Epithelial cell of umbilical artery (primary cell): ENCODE data around the gene FOS. TPM values are rescaled to one million over a fixed set of nuclear protein-coding genes. Genes with fewer than 3 reads are reported as not detected.

Source experiments
- total RNA-seq: library from RNA; depleted of rRNA; stranded (reverse); fragments of >200 nt; gene quantifications from 2 replicates; pipeline ENCODE4 v1.2.3, GENCODE V29; 2014

The FOS gene
- total RNA-seq: 3.2 and 4.9 TPM in 2 replicates

DNA sequence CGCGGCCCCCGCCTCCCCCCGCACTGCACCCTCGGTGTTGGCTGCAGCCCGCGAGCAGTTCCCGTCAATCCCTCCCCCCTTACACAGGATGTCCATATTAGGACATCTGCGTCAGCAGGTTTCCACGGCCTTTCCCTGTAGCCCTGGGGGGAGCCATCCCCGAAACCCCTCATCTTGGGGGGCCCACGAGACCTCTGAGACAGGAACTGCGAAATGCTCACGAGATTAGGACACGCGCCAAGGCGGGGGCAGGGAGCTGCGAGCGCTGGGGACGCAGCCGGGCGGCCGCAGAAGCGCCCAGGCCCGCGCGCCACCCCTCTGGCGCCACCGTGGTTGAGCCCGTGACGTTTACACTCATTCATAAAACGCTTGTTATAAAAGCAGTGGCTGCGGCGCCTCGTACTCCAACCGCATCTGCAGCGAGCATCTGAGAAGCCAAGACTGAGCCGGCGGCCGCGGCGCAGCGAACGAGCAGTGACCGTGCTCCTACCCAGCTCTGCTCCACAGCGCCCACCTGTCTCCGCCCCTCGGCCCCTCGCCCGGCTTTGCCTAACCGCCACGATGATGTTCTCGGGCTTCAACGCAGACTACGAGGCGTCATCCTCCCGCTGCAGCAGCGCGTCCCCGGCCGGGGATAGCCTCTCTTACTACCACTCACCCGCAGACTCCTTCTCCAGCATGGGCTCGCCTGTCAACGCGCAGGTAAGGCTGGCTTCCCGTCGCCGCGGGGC, at the start of gene FOS:
Gene FOS, plus strand, starts transcription at position 407 of the 731 bp plus-strand sequence. Its CDS starts 155 bp downstream, at position 562.

Other genes starting within 250 kb of the FOS start
- 14.1 and 14.3 TPM in 2 replicates for gene MLH3, start 227.4 kb upstream of the FOS start, total RNA-seq
- gene ACYP1, start 214.8 kb upstream of the FOS start, total RNA-seq: 13.3 and 17.5 TPM in 2 replicates
- 1.3 and 3.6 TPM in 2 replicates for gene ZC2HC1C, start 209.2 kb upstream of the FOS start, total RNA-seq
- 24.0 and 56.4 TPM in 2 replicates for gene NEK9, start 151.8 kb upstream of the FOS start, total RNA-seq
- 243 and 257 TPM in 2 replicates for gene TMED10, start 102.2 kb upstream of the FOS start, total RNA-seq
- 4.5 and 18.8 TPM in 2 replicates for gene JDP2, start 149.2 kb downstream of the FOS start, total RNA-seq
- gene BATF, start 243.6 kb downstream of the FOS start, total RNA-seq: not detected in 2 replicates